HG03520 (cell line): Measurements from ENCODE around the gene SMU1.
"Not testable (repeated sequence)": the region's sequence is repeated elsewhere in the genome, so short reads cannot be mapped to it uniquely, and the experiment has no call there.

Experiments used
- ATAC-seq: cut with Tn5 transposase; IDR thresholded peaks from one replicate; pipeline ENCODE4 v1.9.1; 2021; ENCODE audit warnings: mild to moderate bottlenecking, moderate library complexity; ENCODE audit not compliant: unreplicated experiment

SMU1 gene

DNA sequence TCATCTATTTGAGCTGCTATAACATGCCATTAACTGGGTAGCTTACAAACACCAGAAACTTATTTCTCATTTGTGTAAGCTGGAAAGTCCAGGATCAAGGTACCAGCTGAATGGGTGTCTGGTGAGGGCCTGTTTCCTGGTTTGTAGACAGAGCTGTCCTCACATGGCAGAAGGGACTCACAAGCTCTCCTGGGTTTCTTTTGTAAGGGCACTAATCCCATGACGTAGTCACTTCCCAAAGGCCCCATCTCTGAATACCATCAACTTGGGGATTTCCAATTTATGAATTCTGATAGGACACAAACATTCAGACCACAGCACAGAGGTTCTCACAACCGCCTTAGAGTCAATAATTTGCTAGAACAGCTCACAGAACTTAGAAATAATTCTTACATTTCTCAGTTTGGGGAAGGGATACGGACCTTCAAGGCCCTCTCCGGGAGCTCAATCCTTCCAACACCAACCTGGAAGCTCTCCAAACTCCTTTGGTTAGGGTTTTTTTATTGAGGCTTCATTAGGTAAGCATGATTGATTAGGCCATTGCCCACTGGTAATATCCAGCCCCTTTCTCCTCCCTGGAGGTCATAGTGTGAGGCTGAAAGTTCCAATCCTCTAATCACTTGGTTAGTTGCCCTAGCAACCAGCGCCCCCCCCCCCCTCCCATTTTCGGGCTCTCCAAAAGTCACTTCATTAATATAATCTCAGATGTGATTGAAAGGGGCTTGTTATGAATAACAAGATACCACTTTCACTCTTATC is 59.0 kb downstream of the SMU1 start:
- ATAC-seq: no peak

DNA sequence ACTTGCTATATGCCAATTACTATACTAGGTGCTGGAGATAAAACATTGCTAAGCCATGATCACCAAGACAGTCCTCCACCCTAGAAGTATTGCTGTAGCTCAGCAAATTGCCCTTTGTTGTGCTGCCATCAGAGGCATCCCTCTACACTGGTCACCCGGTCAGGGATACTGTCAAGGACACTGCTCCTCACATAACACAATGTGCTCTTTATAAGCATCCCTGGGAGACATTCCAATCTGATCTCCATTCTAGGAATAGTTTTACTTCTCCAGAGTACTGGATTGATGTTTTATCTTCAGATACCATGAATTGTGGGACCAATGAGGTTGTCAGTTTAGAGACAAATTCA is 61.8 kb downstream of the SMU1 start:
- ATAC-seq: no peak

DNA sequence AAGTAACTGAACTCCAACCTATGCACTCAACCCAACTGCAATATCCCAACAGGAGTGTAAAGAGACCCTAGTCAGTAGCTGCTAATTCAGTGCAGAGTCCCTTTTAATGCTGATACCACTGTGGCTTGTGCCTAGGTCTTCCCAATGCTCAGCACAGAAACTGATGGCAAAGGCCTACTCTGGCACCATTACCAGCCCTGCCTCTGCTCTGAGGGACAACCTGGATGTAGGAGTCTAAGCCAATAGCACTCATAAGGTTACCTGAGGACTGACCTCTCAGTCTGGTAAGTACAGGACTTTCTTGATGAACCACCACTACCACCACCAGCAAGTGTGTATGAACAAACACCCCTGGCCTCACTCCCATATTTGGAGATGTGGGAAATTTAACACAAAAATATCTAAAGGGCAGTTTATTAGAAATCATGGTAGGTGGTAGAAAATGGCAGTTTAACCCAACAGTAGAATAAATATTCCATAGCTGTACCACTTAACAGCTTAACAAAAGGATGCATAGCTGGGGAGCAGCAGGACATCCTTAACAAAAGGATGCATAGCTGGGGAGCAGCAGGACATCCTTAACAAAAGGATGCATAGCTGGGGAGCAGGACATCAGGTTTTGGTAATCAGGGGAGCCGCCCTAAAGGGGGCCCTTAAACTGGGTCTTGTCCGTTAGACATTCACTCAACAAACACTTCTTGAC is 62.4 kb downstream of the SMU1 start:
- no peak for ATAC-seq

DNA sequence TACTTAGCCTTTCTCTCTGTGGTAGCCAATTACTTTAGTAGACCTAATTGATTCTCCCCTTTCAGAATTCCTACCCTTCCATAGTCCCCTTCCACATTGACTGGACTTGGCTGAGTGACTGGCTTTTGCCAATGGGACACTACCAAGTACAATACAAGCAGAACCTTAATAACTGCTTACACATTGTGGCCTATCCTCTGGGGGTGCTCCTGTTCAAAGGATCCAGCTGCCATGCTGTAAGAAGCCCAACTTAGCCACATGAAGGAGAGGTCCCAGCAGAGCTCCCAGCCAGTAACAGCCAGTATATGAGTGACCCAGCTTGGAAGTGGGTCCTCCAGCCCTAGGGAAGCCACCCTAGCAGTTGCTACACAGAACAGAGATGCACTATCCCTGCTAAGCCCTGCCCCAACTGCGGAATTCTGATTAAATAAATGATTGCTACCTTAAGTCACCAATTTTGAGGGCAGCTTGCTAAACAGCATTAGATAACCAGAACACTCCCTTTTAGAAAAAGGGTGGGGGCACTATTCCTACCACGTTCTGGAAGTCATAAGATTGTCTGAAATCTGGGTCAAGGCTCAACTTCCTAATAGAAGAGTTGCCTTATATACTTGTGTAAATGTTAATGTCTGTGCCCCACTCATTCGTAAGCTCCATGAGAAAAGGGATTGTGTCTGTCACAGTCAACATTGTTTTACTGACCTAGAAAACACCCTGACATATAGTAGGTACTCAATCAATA is 64.0 kb downstream of the SMU1 start:
- no peak for ATAC-seq

DNA sequence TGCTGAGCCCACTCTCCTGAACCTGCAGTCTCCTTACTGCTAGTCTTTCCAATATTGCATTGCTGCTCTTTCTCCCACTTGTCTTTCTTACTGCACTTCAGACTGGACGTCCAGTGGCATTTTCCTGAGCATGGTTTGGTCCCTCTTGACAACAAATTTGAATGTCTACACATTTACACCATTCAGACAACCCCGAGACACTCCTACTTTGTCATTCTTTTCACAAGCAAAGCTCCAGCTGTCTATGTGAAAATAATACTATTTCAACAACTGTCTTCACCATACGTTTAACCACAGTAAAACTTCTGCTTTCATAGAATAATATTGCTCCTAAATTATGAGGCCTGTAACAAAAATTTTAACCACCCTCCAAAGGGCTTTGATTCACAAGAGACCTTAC is 64.6 kb downstream of the SMU1 start:
- ATAC-seq: no peak

DNA sequence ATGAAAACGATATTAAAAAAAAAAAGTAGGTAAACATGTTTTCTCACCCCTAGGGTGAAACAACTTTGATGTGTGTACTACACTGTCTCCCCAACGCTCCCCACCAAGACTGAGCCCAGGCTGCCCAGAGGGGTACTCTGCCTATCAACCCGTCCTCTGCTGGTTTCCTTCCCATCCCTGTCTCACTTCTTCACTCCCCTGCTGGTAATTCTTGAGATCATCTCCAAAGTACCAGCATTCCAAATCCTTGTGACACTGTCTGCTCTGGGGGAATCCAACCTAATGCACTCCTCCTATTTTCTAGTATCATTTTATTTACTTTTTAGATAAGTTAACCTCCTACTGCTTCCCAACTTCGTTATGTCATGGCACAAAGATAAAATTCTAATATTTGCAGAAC is 68.7 kb downstream of the SMU1 start:
- no peak for ATAC-seq

DNA sequence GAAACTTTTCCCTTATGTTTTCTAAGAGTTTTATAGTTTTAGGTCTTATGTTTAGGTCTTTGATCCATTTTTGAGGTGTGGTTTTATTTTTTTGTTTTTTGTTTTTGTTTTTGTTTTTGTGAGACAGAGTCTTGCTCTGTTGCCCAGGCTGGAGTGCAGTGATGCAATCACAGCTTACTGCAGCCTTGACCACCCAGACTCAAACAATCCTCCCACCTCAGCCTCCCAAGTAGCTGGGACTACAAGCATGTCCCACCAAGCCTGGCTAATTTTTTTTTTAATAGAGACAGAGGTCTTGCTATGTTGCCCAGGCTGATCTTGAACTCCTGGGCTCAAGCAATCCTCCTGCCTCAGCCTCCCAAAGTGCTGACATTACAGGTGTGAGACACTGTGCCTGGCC is 71.1 kb downstream of the SMU1 start:
- not testable (repeated sequence) for ATAC-seq

DNA sequence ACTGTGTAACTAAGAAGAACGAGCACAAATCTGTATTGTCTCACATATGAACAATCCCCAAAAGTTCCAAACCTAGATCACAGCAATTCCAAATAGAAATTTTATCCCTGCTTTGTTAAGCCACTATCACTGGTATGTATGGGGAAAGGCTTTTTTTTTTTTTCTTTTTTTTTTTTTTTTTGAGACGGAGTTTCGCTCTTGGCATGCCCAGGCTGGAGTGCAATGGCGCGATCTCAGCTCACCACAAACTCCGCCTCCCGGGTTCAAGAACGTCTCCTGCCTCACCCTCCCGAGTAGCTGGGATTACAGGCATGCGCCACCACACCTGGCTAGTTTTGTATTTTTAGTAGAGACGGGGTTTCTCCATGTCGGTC is 75.8 kb downstream of the SMU1 start:
- not testable (repeated sequence) for ATAC-seq

DNA sequence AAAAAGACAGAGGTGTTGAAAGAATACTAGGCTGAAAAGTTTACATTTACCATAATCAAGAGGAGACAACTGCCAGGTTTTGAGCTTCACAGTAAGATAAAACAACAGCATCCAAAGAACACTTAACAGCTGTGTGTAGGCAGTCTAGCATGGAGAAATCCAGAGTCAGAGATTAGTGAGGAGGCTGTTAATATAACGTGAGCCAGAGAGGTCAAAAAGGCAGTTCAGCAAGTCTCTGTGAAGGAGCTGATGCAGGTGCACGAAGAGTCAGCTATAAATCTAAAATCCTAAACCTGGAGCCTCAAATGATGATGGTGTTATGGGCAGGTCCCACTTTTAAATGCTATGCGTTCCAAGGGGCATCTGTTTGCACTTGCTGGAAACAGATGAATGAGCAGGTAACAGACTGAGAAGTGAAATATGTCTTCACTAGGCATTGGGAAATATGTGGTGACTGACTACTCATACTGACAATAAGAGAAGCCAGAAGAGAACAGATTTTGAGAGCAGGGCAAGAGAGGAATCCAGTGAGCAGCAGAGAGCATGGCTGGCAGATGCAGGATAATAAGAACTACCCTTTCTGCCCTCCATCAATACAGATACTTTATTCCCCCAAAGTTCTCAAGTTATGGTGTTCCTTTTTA is 83.8 kb downstream of the SMU1 start:
- ATAC-seq: no peak

DNA sequence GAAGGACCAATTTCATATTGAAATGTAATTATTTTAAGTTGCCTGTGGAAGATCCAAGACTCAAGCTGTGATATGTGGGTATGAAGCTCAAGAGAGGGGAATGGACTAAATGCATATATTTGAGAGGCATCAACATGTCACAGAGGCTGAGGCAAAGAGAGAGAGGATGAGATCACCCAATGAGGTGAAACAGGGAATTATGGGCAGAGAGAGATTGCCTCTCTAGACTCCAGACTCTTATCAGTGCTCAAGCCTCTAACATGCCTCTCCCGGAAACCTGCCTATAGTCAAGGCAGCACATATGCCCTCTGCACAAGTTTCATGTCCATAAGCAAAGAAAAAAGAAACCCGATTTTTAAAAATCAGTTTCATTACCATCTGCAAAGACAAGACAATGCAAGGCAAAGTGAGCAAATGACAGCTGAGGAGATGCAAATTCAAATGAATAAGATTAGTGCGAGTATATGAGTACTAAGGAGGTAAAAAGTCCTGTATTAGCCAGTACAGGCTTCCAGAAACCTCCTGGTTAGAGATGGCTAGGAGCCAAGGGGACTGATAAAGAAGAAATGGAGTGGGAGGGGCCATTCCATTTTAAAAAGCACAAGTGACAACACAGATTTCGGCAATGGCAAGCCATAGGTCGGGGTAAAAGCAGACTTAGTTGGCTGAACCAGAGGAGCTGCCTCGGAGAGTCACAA is 84.4 kb downstream of the SMU1 start:
- no peak for ATAC-seq
